Measurements from ENCODE around the gene NAGS.
"Not testable (repeated sequence)": the region's sequence is repeated elsewhere in the genome, so short reads cannot be mapped to it uniquely, and the experiment has no call there.

NAGS gene

GRCh38 chr17:44004077-44004760, at the start of gene NAGS:
Gene NAGS, plus strand, starts transcription at chr17:44004622. Its CDS starts 42 bp downstream, at chr17:44004664.
- no peak for DNase-seq (ENCODE audit: low spot score)

- no peak for DNase-seq (ENCODE audit: low spot score)
These were observed 48.2 kb upstream of the NAGS start for GRCh38 chr17:43956222-43956621.

- no peak for DNase-seq (ENCODE audit: low spot score)
These were observed 45.6 kb upstream of the NAGS start for GRCh38 chr17:43958748-43959352.

- not testable (repeated sequence) for DNase-seq (ENCODE audit: low spot score)
These were observed 43.1 kb upstream of the NAGS start for GRCh38 chr17:43961292-43961691.

- DNase-seq (ENCODE audit: low spot score): no peak
These were observed 42.5 kb upstream of the NAGS start for GRCh38 chr17:43961954-43962353.

- DNase-seq (ENCODE audit: low spot score): no peak
These were observed 41.9 kb upstream of the NAGS start for GRCh38 chr17:43962479-43962878.

GRCh38 chr17:43966276-43966675, 38.1 kb upstream of the NAGS start:
- DNase-seq (ENCODE audit: low spot score): no peak

- DNase-seq (ENCODE audit: low spot score): no peak
These were observed 37.1 kb upstream of the NAGS start for GRCh38 chr17:43967251-43967875.

- DNase-seq (ENCODE audit: low spot score): no peak
These were observed 34.1 kb upstream of the NAGS start for GRCh38 chr17:43970366-43970765.

GRCh38 chr17:43971436-43971835, 33.0 kb upstream of the NAGS start:
- DNase-seq (ENCODE audit: low spot score): not testable (repeated sequence)

GRCh38 chr17:43972444-43973212, 31.8 kb upstream of the NAGS start:
- not testable (repeated sequence) for DNase-seq (ENCODE audit: low spot score)

- DNase-seq (ENCODE audit: low spot score): no peak
These were observed 29.8 kb upstream of the NAGS start for GRCh38 chr17:43974382-43975266.

- no peak for DNase-seq (ENCODE audit: low spot score)
These were observed 28.5 kb upstream of the NAGS start for GRCh38 chr17:43975898-43976297.

- DNase-seq (ENCODE audit: low spot score): no peak
These were observed 27.2 kb upstream of the NAGS start for GRCh38 chr17:43976963-43977837.

- DNase-seq (ENCODE audit: low spot score): no peak
These were observed 26.3 kb upstream of the NAGS start for GRCh38 chr17:43978078-43978477.

- no peak for DNase-seq (ENCODE audit: low spot score)
These were observed 25.4 kb upstream of the NAGS start for GRCh38 chr17:43979011-43979410.

GRCh38 chr17:43979671-43980070, 24.8 kb upstream of the NAGS start:
- DNase-seq (ENCODE audit: low spot score): no peak

GRCh38 chr17:43982171-43982570, 22.3 kb upstream of the NAGS start:
- DNase-seq (ENCODE audit: low spot score): no peak

GRCh38 chr17:43983196-43983514, 21.3 kb upstream of the NAGS start:
- no peak for DNase-seq (ENCODE audit: low spot score)

- no peak for DNase-seq (ENCODE audit: low spot score)
These were observed 20.7 kb upstream of the NAGS start for GRCh38 chr17:43983515-43984411.

Data from kidney capillary endothelial cell (primary cell).